ENCODE data around the gene VWA5B2. TPM values are rescaled to one million over a fixed set of nuclear protein-coding genes. Genes with fewer than 3 reads are reported as not detected.

Gene VWA5B2
- total and polyA plus RNA-seq, 2 of the 13 experiments (the other 11 are each of a cell fraction or from before 2014, with no cell fraction given): 0.03 to 0.04 TPM

GRCh38 chr3:184248454-184249411 is 19.3 kb downstream of the VWA5B2 start, which contains the start of gene ALG3 (continued):
- TF ChIP-seq, protein P1, sequence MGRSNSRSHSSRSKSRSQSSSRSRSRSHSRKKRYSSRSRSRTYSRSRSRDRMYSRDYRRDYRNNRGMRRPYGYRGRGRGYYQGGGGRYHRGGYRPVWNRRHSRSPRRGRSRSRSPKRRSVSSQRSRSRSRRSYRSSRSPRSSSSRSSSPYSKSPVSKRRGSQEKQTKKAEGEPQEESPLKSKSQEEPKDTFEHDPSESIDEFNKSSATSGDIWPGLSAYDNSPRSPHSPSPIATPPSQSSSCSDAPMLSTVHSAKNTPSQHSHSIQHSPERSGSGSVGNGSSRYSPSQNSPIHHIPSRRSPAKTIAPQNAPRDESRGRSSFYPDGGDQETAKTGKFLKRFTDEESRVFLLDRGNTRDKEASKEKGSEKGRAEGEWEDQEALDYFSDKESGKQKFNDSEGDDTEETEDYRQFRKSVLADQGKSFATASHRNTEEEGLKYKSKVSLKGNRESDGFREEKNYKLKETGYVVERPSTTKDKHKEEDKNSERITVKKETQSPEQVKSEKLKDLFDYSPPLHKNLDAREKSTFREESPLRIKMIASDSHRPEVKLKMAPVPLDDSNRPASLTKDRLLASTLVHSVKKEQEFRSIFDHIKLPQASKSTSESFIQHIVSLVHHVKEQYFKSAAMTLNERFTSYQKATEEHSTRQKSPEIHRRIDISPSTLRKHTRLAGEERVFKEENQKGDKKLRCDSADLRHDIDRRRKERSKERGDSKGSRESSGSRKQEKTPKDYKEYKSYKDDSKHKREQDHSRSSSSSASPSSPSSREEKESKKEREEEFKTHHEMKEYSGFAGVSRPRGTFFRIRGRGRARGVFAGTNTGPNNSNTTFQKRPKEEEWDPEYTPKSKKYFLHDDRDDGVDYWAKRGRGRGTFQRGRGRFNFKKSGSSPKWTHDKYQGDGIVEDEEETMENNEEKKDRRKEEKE (IDR thresholded peaks at IDR 0.05): no peak
- TF ChIP-seq EED (CRISPR knock-in tag; IDR thresholded peaks at IDR 0.05): peak; percentile 96
- TF ChIP-seq ZNF3 (CRISPR knock-in tag; IDR thresholded peaks at IDR 0.05): no peak
- peak; percentile 48 for TF ChIP-seq HDAC2 (CRISPR knock-in tag; IDR thresholded peaks at IDR 0.05)
- no peak for TF ChIP-seq U2AF1 (optimal IDR thresholded peaks at IDR 0.05; ENCODE audit: low read depth, low read length)
- TF ChIP-seq ZNF234 (CRISPR knock-in tag; conservative IDR thresholded peaks at IDR 0.05): no peak
- no peak for TF ChIP-seq SUZ12 (IDR thresholded peaks at IDR 0.05; ENCODE audit: low read depth, low read length)
- no peak for TF ChIP-seq SMAD1 (CRISPR knock-in tag; IDR thresholded peaks at IDR 0.05; ENCODE audit: borderline replicate concordance, low read depth)
- no peak for TF ChIP-seq SP1 (IDR thresholded peaks at IDR 0.05)
- peak; percentile 84 for TF ChIP-seq SP1 (CRISPR knock-in tag; IDR thresholded peaks at IDR 0.05)
- TF ChIP-seq MTA1 (CRISPR knock-in tag; IDR thresholded peaks at IDR 0.05; ENCODE audit: borderline replicate concordance): peak; percentile 91
- TF ChIP-seq, protein P2, sequence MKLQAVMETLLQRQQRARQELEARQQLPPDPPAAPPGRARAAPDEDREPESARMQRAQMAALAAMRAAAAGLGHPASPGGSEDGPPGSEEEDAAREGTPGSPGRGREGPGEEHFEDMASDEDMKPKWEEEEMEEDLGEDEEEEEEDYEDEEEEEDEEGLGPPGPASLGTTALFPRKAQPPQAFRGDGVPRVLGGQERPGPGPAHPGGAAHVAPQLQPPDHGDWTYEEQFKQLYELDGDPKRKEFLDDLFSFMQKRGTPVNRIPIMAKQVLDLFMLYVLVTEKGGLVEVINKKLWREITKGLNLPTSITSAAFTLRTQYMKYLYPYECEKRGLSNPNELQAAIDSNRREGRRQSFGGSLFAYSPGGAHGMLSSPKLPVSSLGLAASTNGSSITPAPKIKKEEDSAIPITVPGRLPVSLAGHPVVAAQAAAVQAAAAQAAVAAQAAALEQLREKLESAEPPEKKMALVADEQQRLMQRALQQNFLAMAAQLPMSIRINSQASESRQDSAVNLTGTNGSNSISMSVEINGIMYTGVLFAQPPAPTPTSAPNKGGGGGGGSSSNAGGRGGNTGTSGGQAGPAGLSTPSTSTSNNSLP (IDR thresholded peaks at IDR 0.05; ENCODE audit: low read depth, low read length): no peak
- no peak for TF ChIP-seq ZNF713 (CRISPR knock-in tag; IDR thresholded peaks at IDR 0.05)
- TF ChIP-seq, protein P3, sequence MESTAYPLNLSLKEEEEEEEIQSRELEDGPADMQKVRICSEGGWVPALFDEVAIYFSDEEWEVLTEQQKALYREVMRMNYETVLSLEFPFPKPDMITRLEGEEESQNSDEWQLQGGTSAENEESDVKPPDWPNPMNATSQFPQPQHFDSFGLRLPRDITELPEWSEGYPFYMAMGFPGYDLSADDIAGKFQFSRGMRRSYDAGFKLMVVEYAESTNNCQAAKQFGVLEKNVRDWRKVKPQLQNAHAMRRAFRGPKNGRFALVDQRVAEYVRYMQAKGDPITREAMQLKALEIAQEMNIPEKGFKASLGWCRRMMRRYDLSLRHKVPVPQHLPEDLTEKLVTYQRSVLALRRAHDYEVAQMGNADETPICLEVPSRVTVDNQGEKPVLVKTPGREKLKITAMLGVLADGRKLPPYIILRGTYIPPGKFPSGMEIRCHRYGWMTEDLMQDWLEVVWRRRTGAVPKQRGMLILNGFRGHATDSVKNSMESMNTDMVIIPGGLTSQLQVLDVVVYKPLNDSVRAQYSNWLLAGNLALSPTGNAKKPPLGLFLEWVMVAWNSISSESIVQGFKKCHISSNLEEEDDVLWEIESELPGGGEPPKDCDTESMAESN (CRISPR knock-in tag; conservative IDR thresholded peaks at IDR 0.05): peak; percentile 86
- 0 out of 2 replicates have a peak, but pooled peaks have one; percentile 69 for TF ChIP-seq DRAP1 (CRISPR knock-in tag; IDR thresholded peaks at IDR 0.05)
- peak; percentile 72 for TF ChIP-seq ELF1 (CRISPR knock-in tag; IDR thresholded peaks at IDR 0.05)
- TF ChIP-seq JDP2 (CRISPR knock-in tag; IDR thresholded peaks at IDR 0.05; ENCODE audit: borderline replicate concordance): no peak
- peak; percentile 92 for TF ChIP-seq PHF8 (CRISPR knock-in tag; IDR thresholded peaks at IDR 0.05)
- TF ChIP-seq, protein P4, sequence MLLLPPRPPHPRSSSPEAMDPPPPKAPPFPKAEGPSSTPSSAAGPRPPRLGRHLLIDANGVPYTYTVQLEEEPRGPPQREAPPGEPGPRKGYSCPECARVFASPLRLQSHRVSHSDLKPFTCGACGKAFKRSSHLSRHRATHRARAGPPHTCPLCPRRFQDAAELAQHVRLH (CRISPR knock-in tag; IDR thresholded peaks at IDR 0.05; ENCODE audit: borderline replicate concordance, low read depth): peak; percentile 72
- TF ChIP-seq HES4 (CRISPR knock-in tag; IDR thresholded peaks at IDR 0.05; ENCODE audit: borderline replicate concordance): peak; percentile 78; the same call in 1 of the 2 replicates
- TF ChIP-seq MTF2 (CRISPR knock-in tag; IDR thresholded peaks at IDR 0.05; ENCODE audit: borderline replicate concordance): peak; percentile 91
- TF ChIP-seq ZNF597 (CRISPR knock-in tag; IDR thresholded peaks at IDR 0.05): no peak

All from HepG2 (cell line).